Stimulated activated memory B cell treated with anti-CD40 and anti-IgM and Interleukin-4, amounts not matched to agents 10 μg/mL and 1 μg/mL and 100 μg/mL, for 72 hours (primary cell): ENCODE results near the gene E2F4.
A peak's percentile ranks its signal among the peaks of the same experiment; 100 is the strongest.

Experiments used
- ATAC-seq: fragments of 150-1000 bp; cut with Tn5 transposase; 2 replicates; pipeline ENCODE4 v1.10.0; 2021
- H3K27ac Mint-ChIP-seq: one replicate; pipeline ENCODE4 v1.8.0; 2022; ENCODE audit warnings: mild to moderate bottlenecking, mixed read lengths
- H3K27me3 Mint-ChIP-seq: one replicate; pipeline ENCODE4 v1.8.0; 2022; ENCODE audit warnings: mixed read lengths
- H3K36me3 Mint-ChIP-seq: one replicate; pipeline ENCODE4 v1.8.0; 2022; ENCODE audit warnings: mixed read lengths
- H3K4me1 Mint-ChIP-seq: one replicate; pipeline ENCODE4 v1.8.0; 2022; ENCODE audit warnings: mixed read lengths
- H3K4me3 Mint-ChIP-seq: one replicate; pipeline ENCODE4 v1.8.0; 2022; ENCODE audit warnings: mild to moderate bottlenecking, moderate library complexity, mixed read lengths
- H3K9me3 Mint-ChIP-seq: one replicate; pipeline ENCODE4 v1.8.0; 2022; ENCODE audit warnings: mixed read lengths

E2F4 gene

GRCh38 chr16:67247192-67248072 is 55.5 kb downstream of the E2F4 start, which contains the start of gene FHOD1:
TSS of gene FHOD1 (minus strand) at chr16:67247481. CDS start at chr16:67247410, 71 bp downstream.
- Mint-ChIP-seq H3K27ac (peak within 1 kb of the TSS; percentile 85), H3K27me3 (peaks cover 30% of the 10 kb centered on the region), H3K9me3 (no peaks in the 10 kb centered on the region), H3K36me3 (no peaks in the 10 kb centered on the region), H3K4me3 (peak within 1 kb of the TSS; percentile 82), H3K4me1 (peaks cover 54% of the 10 kb centered on the region)
- peak; percentile 84 for ATAC-seq

GRCh38 chr16:67248073-67248400 is 56.1 kb downstream of the E2F4 start:
- H3K27me3 Mint-ChIP-seq = peaks cover 30% of the 10 kb centered on the region
- peak overlapping the region; percentile 82 for H3K4me3 Mint-ChIP-seq
- H3K27ac Mint-ChIP-seq = peak overlapping the region; percentile 85
- H3K36me3 Mint-ChIP-seq = no peaks in the 10 kb centered on the region
- no peaks in the 10 kb centered on the region for H3K9me3 Mint-ChIP-seq
- no peak for ATAC-seq
- H3K4me1 Mint-ChIP-seq = peaks cover 49% of the 10 kb centered on the region
